Ovary (tissue), 9 donors: ENCODE results near the gene LSM14A. TPM values are rescaled to one million over a fixed set of nuclear protein-coding genes. Genes with fewer than 3 reads are reported as not detected.
A peak's percentile ranks its signal among the peaks of the same experiment; 100 is the strongest.
"Not testable (repeated sequence)": the region's sequence is repeated elsewhere in the genome, so short reads cannot be mapped to it uniquely, and the experiment has no call there.

Experiments
- DNase-seq, 5 donors: peaks; one replicate each; pipeline ENCODE4 v3.0.0-alpha.2; 2019 to 2020
- H3K27ac ChIP-seq, 2 donors: fragments of 200-600 bp; one replicate each; pipeline versions ENCODE4 v1.5.1 to v1.8.0; 2019 to 2022
- H3K27me3 ChIP-seq: fragments of 200-600 bp; one replicate; pipeline ENCODE4 v1.8.0; 2022
- H3K36me3 ChIP-seq: fragments of 200-600 bp; sonication (generic); one replicate; pipeline ENCODE4 v1.5.1; 2019
- H3K4me1 ChIP-seq: one replicate; pipeline ENCODE4 v1.8.1; 2013; ENCODE audit warnings: mild to moderate bottlenecking, moderate library complexity; ENCODE audit not compliant: insufficient read depth
- H3K4me3 ChIP-seq: fragments of 200-600 bp; sonication (generic); one replicate; pipeline ENCODE4 v1.5.1; 2017
- H3K9me3 ChIP-seq, 2 donors: fragments of 200-600 bp in 1 of 2; sonication (generic) in 1 of 2; one replicate each; pipeline versions ENCODE4 v1.5.1 to v1.8.1; 2013 to 2019; ENCODE audit warnings: mild to moderate bottlenecking in 1 of 2, moderate library complexity in 1 of 2
- CTCF ChIP-seq, 3 donors: fragments of 450-650 bp in 2 of 3; fragments of 200-600 bp in 1 of 3; IDR thresholded peaks; one replicate each; pipeline versions ENCODE4 v1.5.1 to v1.8.0; 2016 to 2022; ENCODE audit warnings: antibody characterized with exemption in 3 of 3, mild to moderate bottlenecking in 1 of 3
- EP300 ChIP-seq: sonication (generic); formaldehyde crosslinking; IDR thresholded peaks from one replicate; pipeline ENCODE4 v1.6.1; 2017; ENCODE audit warnings: antibody characterized with exemption
- POLR2A ChIP-seq: fragments of 450-650 bp; IDR thresholded peaks from one replicate; pipeline ENCODE4 v1.6.1; 2017; ENCODE audit warnings: antibody characterized with exemption, mild to moderate bottlenecking, moderate library complexity
- WGBS, 3 donors: extraction: QIAGEN DNeasy Blood & Tissue Kit in 1 of 3; methylation state at CpG; one replicate each; pipeline versions ENCODE4 v1.1.5 to v1.1.7; 2013 to 2017; 5-methylcytosine and 5-hydroxymethylcytosine counted together
- intact Hi-C, 4 donors: fragments of 100-400 bp; cut with DNase I; formaldehyde crosslinking; loops; one replicate each; pipeline versions ENCODE4 v1.11.0 to v1.15.1; 2022 to 2023
- polyA plus RNA-seq, 2 donors: library from polyadenylated mRNA; stranded (reverse); fragments of 200-250 nt in 1 of 2; fragments of 350-450 nt in 1 of 2; fragmentation: Illumina TruSeq in 1 of 2; extraction: RNeasy Lipid Tissue Mini Kit (QIAGEN cat#74804) in 1 of 2; gene quantifications; one replicate each; pipeline ENCODE4 v1.2.3, GENCODE V29; 2013 to 2014
- total RNA-seq, 7 donors: library from RNA; depleted of rRNA in 2 of 7; stranded (reverse); fragments of >200 nt in 2 of 7; fragmentation: NEBNext Ultra II Directional in 3 of 7; extraction: Animal tissue kit (Norgen Biotek cat#: 25700) in 3 of 7; gene quantifications; one replicate each; pipeline versions ENCODE4 v1.1.0 to v1.2.4, GENCODE V29; 2016 to 2023
- donor health status: DM: no; HTN: no; CAD: no; lungs with moderate emphysema.
- donor health status: DM: no; HTN: no; CAD: no.
- donor health status: Bipolar disorder and iron deficiency.
- donor health status: DM: yes; HTN: yes; CAD: no.
- donor health status: DM: no; HTN: no; CAD: no.
- donor health status: DM: yes; HTN: yes; CAD: no.

The LSM14A gene
- total and polyA plus RNA-seq, 9 donors, result 85.8 to 130 (median 114) TPM

DNA sequence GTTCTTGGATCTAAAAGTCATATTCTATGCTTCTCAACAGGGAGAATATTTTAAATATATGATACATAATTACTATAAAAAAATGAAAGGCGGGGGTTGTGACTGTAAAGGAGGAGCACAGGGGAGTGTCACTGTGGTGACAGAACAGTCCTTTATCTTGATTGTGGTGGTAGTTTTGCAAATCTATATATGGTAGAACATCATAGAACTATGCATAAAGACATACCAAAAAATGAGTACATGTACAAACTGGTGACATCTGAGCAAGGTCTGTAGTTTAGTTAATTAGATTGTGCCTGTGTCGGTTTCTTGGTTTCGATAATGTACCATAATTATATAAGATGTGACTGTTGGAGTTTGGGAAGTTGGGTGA is 43.3 kb downstream of the LSM14A start:
- DNase-seq, result no peak
- TF ChIP-seq EP300, result no peak
- no peak for TF ChIP-seq POLR2A
- no peak for TF ChIP-seq CTCF (IDR thresholded peaks at IDR 0.05)
- 96 to 99% (median 98%) methylated on average over 3 of the region's 3 CpGs for WGBS, 3 donors
- intact Hi-C loops, result no loop called here
- no peak overlapping the region for H3K27ac ChIP-seq
- no peaks in the 10 kb centered on the region for H3K4me1 ChIP-seq
- no peaks in the 10 kb centered on the region for H3K36me3 ChIP-seq
- no peaks in the 10 kb centered on the region for H3K27me3 ChIP-seq
- no peaks in the 10 kb centered on the region for H3K9me3 ChIP-seq
- no peak overlapping the region for H3K4me3 ChIP-seq

DNA sequence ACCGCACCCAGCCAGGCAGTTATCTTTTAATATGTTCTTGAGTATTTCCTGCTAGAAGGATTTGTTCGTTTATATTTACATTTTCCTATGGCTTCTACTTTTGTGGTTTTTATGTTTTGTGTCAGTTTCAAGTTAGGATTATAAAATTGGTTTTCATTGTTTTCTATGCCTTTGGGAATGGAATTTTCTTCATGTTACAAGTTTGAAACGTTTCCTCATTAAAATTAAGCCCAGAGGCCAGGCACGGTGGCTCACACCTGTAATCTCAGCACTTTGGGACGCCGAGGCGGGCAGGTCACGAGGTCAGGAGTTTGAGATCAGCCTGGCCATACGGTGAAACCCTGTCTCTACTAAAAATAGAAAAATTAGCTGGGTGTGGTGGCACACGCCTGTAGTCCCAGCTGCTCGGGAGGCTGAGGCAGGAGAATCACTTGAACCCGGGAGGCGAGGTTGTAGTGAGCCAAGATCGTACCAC is 44.5 kb downstream of the LSM14A start:
- H3K4me1 ChIP-seq, H3K27me3 ChIP-seq, H3K36me3 ChIP-seq, H3K27ac ChIP-seq, intact Hi-C loops, H3K9me3 ChIP-seq, DNase-seq, H3K4me3 ChIP-seq: not testable (repeated sequence)
- 75 to 78% (median 76%) methylated on average over 14 of the region's 14 CpGs for WGBS, 3 donors

GRCh38 chr19:34217952-34218817 is 45.9 kb downstream of the LSM14A start:
- no peak overlapping the region for H3K27ac ChIP-seq
- H3K36me3 ChIP-seq, result no peaks in the 10 kb centered on the region
- DNase-seq, result no peak
- H3K27me3 ChIP-seq, result no peaks in the 10 kb centered on the region
- WGBS, 3 donors, result 68 to 74% (median 74%) methylated on average over 18 of the region's 18 CpGs
- TF ChIP-seq CTCF (IDR thresholded peaks at IDR 0.05), result no peak
- TF ChIP-seq EP300, result no peak
- TF ChIP-seq POLR2A, result no peak
- H3K9me3 ChIP-seq, result no peaks in the 10 kb centered on the region
- H3K4me3 ChIP-seq, result no peak overlapping the region
- intact Hi-C loops, result no loop called here
- H3K4me1 ChIP-seq, result no peaks in the 10 kb centered on the region

DNA sequence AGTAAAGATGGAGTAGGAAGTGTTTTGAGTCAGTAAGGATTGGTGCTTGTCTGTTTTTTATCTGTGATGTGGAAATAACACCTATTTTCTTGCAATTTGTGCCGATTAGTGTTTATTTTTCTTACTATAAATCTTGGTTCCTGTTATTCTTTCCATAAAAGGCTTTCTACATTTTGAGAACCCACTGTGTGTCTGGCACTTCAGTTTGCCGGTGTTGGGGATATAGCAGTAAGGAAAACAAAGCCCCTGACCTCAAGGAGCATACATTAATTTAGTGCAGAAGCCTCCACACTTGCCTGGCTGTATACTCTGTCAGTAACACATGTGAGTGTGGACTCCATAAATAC is 46.5 kb downstream of the LSM14A start:
- DNase-seq, result no peak
- Histone ChIP-seq H3K9me3 (no peaks in the 10 kb centered on the region), H3K4me1 (no peaks in the 10 kb centered on the region), H3K27ac (no peak overlapping the region), H3K27me3 (no peaks in the 10 kb centered on the region), H3K36me3 (no peaks in the 10 kb centered on the region), H3K4me3 (no peak overlapping the region)
- WGBS, 3 donors, result 38 to 54% (median 41%) methylated on average over 2 of the region's 2 CpGs
- intact Hi-C loops, result no loop called here
- TF ChIP-seq EP300 (no peak), POLR2A (no peak), CTCF (IDR thresholded peaks at IDR 0.05) (no peak)

DNA sequence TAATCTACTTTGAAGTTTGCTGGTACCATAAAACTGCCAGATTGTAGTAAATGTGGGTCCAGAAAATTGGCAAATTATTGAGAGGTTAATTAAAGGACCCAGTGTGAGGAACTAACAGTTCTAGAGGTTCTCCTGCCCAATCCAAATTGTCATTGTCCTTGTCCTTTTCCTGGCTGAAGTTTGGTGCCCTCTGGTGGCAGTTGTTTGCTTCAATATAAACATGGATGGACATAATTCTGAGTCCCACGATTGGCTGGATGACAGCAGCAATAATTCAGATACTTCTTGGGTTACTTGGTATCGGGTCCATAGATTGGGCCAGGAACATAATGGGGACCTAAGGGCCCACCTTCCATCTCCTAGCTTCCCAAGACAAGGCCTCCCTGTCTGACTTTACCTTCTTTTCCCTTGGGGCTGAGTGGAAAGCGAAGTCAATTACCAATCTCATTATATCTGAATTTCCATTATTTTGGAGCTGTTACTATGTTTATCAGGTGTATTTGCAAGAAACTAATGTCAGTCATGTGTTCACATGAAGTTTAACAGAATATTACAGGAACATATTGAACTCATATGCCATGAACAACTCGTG is 48.3 kb downstream of the LSM14A start:
- intact Hi-C loops, result loop anchor here in 1 of 4 donors (10.0 kb wide), 2 partner anchors 124 to 284 kb away; no protein-coding TSS in a partner anchor

More for the DNA sequence above, 48.3 kb downstream of the LSM14A start:
- Histone ChIP-seq H3K9me3 (no peaks in the 10 kb centered on the region), H3K4me1 (no peaks in the 10 kb centered on the region), H3K27me3 (no peaks in the 10 kb centered on the region), H3K27ac (no peak overlapping the region), H3K4me3 (no peak overlapping the region), H3K36me3 (no peaks in the 10 kb centered on the region)
- WGBS, 3 donors, result 64 to 75% (median 67%) methylated on average over 4 of the region's 4 CpGs
- DNase-seq, result peak in 3 of 5 donors; percentile 19 to 55 (median 45)
- TF ChIP-seq POLR2A, result no peak
- no peak for TF ChIP-seq EP300
- peak in 2 of 3 donors; percentile 19 to 39 for TF ChIP-seq CTCF (IDR thresholded peaks at IDR 0.05)
